Measurements from ENCODE around the gene KCNT2.

KCNT2 gene

GRCh38 chr1:196399713-196400112, 208.5 kb downstream of the KCNT2 start:
- DNase-seq (ENCODE audit: low spot score): no peak
- in situ Hi-C loops (cut with MboI; ENCODE audit: low pct_unique_long_range_greater_than_20kb, low sequenced_read_pairs, unreplicated experiment): no loop called here
- TF ChIP-seq CTCF (IDR thresholded peaks at IDR 0.05; ENCODE audit: extremely low read depth, insufficient read depth, missing control alignments): no peak

DNA sequence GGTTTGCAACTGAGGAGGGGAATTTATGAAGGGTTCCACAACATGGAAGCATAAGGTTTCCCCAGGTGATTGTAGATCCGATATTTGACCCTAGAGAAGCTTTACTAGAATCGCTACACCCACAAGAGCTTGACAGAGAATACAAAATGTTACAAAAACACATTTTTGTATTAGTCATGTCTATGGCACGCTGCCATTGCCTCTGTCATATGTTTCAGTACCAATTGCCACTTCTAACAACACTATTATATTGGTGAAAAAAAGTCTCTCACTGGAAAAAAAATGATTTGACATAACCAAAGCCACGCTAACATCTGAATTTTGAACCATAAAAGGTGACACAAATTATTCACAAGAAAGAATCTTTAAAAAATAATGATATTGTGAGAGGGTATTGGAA, 214.5 kb downstream of the KCNT2 start:
- TF ChIP-seq CTCF (IDR thresholded peaks at IDR 0.05; ENCODE audit: extremely low read depth, insufficient read depth, missing control alignments): no peak
- in situ Hi-C loops (cut with MboI; ENCODE audit: low pct_unique_long_range_greater_than_20kb, low sequenced_read_pairs, unreplicated experiment): no loop called here
- DNase-seq (ENCODE audit: low spot score): no peak

DNA sequence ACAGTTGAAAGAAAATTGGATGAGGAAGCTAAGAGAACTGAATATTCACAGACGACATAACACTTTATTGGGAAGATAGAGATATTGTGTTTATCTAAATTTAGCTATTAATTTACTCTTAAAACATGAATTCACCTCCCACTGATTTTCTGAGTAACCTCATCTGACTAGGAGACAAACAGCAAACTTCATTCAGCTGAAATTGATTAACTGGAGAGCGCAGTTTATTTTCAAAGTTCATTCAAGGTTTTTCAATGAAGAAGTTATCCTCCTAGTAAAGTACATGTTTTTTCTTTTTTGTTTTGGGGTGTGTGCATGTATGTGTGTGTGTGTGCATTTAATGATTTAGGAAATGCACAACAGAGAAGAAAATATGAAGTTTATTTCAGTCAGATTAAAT, 215.0 kb downstream of the KCNT2 start:
- no peak for TF ChIP-seq CTCF (IDR thresholded peaks at IDR 0.05; ENCODE audit: extremely low read depth, insufficient read depth, missing control alignments)
- in situ Hi-C loops (cut with MboI; ENCODE audit: low pct_unique_long_range_greater_than_20kb, low sequenced_read_pairs, unreplicated experiment): no loop called here
- no peak for DNase-seq (ENCODE audit: low spot score)

GRCh38 chr1:196387766-196388165, 220.5 kb downstream of the KCNT2 start:
- in situ Hi-C loops (cut with MboI; ENCODE audit: low pct_unique_long_range_greater_than_20kb, low sequenced_read_pairs, unreplicated experiment): no loop called here
- no peak for DNase-seq (ENCODE audit: low spot score)
- TF ChIP-seq CTCF (IDR thresholded peaks at IDR 0.05; ENCODE audit: extremely low read depth, insufficient read depth, missing control alignments): no peak

DNA sequence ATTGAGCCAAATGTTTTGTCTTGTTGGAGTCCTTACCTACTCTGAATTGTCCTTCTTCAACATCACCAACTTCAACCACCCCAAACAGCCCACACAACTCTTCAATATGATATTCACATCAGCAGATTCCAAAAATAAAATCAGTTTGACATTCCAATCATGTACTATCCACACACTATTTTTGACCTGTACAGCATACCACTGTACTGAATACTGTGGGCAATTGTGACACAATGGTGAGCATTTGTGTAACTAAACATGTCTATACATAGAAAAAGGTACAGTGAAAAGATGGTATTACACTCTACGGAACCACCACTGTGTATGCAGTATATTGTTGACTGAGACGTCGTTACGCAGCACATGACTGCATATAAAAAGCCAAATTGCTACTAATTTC, 223.1 kb downstream of the KCNT2 start:
- DNase-seq (ENCODE audit: low spot score): no peak
- TF ChIP-seq CTCF (IDR thresholded peaks at IDR 0.05; ENCODE audit: extremely low read depth, insufficient read depth, missing control alignments): no peak
- in situ Hi-C loops (cut with MboI; ENCODE audit: low pct_unique_long_range_greater_than_20kb, low sequenced_read_pairs, unreplicated experiment): no loop called here

DNA sequence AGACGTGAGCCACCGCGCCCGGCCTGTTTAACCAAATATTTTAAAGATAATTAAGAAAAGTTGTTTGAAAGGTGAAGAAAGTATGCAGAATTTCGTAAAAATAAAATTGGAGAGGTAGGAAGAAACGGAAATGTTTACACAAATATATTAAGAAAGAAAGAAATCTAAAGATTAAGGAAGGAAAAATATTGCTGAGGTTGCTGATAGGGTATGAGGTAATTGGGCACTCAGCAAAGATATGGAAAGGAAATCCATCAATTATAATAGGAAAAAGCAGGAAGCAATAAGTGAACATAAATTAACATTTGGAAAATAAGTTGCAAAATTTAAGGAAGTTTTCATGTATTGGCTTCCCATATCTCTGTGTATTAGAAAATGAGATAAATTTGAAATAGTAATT, 225.9 kb downstream of the KCNT2 start:
- no peak for TF ChIP-seq CTCF (IDR thresholded peaks at IDR 0.05; ENCODE audit: extremely low read depth, insufficient read depth, missing control alignments)
- in situ Hi-C loops (cut with MboI; ENCODE audit: low pct_unique_long_range_greater_than_20kb, low sequenced_read_pairs, unreplicated experiment): no loop called here
- DNase-seq (ENCODE audit: low spot score): no peak

DNA sequence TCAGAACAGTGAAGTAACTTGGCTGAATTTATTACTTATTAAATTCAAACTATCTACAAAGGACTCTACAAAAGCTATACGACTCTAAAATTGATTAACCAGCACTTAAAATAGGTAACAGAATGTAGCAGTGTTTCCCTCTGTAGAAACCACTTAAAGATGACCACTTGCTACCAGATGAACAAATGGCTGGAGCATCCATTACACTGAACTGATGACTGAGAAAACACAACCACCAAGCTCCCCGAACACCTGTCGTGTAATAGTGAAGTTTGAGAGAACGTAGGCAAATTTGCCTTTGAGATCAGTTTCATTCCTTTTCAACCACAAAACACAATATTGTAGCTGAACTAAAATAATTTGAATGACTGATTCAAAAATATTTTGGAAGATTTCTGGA, 226.7 kb downstream of the KCNT2 start:
- TF ChIP-seq CTCF (IDR thresholded peaks at IDR 0.05; ENCODE audit: extremely low read depth, insufficient read depth, missing control alignments): no peak
- DNase-seq (ENCODE audit: low spot score): no peak
- in situ Hi-C loops (cut with MboI; ENCODE audit: low pct_unique_long_range_greater_than_20kb, low sequenced_read_pairs, unreplicated experiment): no loop called here
